ENCODE results near the gene HOXA4.

Gene HOXA4

GRCh38 chr7:27116962-27117886 lies 13.3 kb downstream of the HOXA4 start:
- no peak for DNase-seq (ENCODE audit: low read depth in 2 of 2)

- no peak for DNase-seq (ENCODE audit: low read depth in 2 of 2)
Measured at GRCh38 chr7:27116031-27116961, 14.3 kb downstream of the HOXA4 start.

- no peak for DNase-seq (ENCODE audit: low read depth in 2 of 2)
Measured at GRCh38 chr7:27115221-27116026, 15.1 kb downstream of the HOXA4 start.

GRCh38 chr7:27114881-27115220 lies 15.7 kb downstream of the HOXA4 start:
- no peak for DNase-seq (ENCODE audit: low read depth in 2 of 2)

GRCh38 chr7:27113991-27114769 lies 16.4 kb downstream of the HOXA4 start:
- DNase-seq (ENCODE audit: low read depth in 2 of 2) = no peak

- DNase-seq (ENCODE audit: low read depth in 2 of 2) = no peak
Measured at GRCh38 chr7:27112955-27113949, 17.3 kb downstream of the HOXA4 start.

- no peak for DNase-seq (ENCODE audit: low read depth in 2 of 2)
Measured at GRCh38 chr7:27112361-27112760, 18.2 kb downstream of the HOXA4 start.

GRCh38 chr7:27111751-27112277 lies 18.7 kb downstream of the HOXA4 start:
- DNase-seq (ENCODE audit: low read depth in 2 of 2) = no peak

GRCh38 chr7:27111042-27111750 lies 19.4 kb downstream of the HOXA4 start:
- DNase-seq (ENCODE audit: low read depth in 2 of 2) = no peak

- no peak for DNase-seq (ENCODE audit: low read depth in 2 of 2)
Measured at GRCh38 chr7:27110186-27111031, 20.1 kb downstream of the HOXA4 start.

GRCh38 chr7:27109466-27110185 lies 20.9 kb downstream of the HOXA4 start:
- no peak for DNase-seq (ENCODE audit: low read depth in 2 of 2)

GRCh38 chr7:27108390-27109127 lies 22.0 kb downstream of the HOXA4 start:
- DNase-seq (ENCODE audit: low read depth in 2 of 2) = no peak

GRCh38 chr7:27107391-27108381 lies 22.9 kb downstream of the HOXA4 start:
- DNase-seq (ENCODE audit: low read depth in 2 of 2) = no peak

- no peak for DNase-seq (ENCODE audit: low read depth in 2 of 2)
Measured at GRCh38 chr7:27106901-27107240, 23.7 kb downstream of the HOXA4 start.

- no peak for DNase-seq (ENCODE audit: low read depth in 2 of 2)
Measured at GRCh38 chr7:27106181-27106900, 24.2 kb downstream of the HOXA4 start.

All from stimulated activated CD4-positive, alpha-beta T cell treated with anti-CD3 and anti-CD28 coated beads, Interleukin-12 subunit alpha, Interleukin-12 subunit beta, amount 100 ng/mL, for 24 hours (primary cell).